HG03095 (cell line): ENCODE data around the gene EPYC.
A peak's percentile ranks its signal among the peaks of the same experiment; 100 is the strongest.

Source experiments
- ATAC-seq: cut with Tn5 transposase; IDR thresholded peaks from one replicate; pipeline ENCODE4 v1.9.1; 2021; ENCODE audit warnings: moderate library complexity; ENCODE audit not compliant: unreplicated experiment

The EPYC gene

DNA sequence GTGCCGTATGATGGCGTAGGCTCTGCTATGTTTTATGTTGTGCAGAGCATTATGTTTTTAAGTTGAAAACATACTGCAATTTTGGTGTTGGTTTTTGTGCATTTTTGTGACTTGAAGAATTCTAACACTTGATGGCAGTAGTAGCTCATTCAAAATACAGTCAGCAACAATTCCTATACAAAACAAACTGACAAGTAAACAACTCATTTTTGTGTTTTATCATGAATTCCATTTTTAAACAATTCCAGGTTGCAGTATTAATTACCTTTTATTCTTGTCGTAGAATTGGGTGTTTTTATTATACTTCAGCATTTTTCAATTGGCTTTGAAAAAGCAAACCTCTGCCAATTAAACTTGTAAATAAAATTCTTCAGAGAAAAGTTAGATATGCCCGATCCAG, 45.7 kb downstream of the EPYC start:
- ATAC-seq = no peak

DNA sequence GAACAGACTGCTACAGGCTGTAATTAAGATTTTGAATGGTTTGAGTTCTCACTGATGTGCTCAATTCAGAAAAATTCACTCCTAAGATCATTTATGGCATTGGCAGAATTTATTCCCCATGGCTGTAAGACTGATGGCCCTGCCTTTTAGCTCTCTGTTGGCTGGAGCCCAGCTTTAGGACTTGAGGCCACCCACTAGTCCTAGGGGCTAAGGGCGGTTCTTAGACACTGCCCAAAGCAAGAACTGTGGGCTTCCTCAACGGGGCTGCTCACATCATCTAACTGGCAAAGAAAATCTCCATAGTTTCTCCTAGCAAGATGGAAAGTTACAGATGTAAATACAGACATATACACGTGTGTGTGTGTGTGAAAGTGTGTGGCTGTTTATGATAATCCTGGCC, 46.4 kb downstream of the EPYC start:
- ATAC-seq = no peak

DNA sequence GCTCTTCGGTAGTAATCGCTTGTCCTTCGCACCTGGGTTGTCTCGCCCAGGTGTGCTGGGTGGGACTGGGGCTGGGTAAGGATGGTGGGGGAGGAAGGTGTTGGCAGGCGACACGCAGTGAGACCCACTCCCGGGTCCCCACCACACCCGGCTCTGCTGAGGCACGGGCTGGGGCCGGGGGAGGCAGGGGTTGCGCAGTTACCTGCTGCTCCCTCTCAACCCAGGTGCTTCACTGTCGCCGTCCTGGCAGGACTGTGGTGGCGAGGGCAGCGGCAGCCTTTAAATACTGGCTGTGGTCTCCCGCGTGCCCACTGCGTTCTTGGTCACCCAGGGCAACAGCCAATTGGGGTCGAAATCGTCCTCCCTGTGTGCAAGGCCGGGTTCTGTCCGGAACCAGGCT, 49.9 kb downstream of the EPYC start, which contains the start of gene CCER1:
CCER1 (minus strand) TSS at position 256 of the 400 bp plus-strand sequence. CDS start 434 bp downstream, outside the sequence.
- ATAC-seq = no peak

DNA sequence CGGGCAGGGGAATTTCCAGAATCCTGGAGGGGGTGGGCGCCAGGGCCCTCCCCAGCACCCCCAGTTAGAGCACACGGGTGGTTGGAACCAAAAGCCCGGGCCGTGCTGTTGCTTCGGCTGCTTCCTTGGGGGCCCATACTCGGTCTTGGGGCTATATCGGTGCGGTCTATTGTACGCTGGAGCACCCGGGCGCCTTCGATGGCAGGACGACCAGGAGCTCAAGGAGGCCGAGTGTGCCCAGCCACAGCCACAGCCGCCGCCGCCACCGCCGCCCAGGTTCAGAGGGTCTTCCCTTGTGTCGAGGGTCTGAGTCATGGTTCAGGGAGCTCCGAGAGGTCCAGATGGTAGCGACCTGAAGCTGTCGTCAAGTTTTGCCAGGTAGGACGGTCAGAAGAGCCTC, 50.3 kb downstream of the EPYC start:
- no peak for ATAC-seq

DNA sequence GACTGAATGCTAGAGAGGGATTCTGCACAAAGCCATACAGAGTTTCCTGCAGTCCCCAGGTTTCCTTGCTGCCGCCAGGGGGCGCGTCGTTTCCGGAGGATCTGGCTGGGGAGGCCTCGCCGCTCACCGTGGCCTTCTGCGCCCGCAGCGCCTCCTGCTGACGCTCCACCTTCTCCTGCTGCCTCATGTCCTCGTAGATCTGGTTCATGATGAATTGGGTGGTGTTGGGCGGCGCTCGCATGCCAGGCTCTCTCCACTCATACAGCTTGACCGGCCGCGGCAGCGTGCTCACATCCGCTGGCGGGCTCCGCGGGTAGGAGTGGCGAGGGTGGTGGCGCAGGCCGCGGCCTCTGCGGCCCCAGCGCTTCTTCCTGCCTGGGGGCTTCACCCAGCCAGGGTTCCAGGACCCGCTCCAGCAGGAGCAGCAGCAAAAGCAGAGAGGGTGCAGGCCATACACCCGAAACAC, 50.8 kb downstream of the EPYC start:
- no peak for ATAC-seq

DNA sequence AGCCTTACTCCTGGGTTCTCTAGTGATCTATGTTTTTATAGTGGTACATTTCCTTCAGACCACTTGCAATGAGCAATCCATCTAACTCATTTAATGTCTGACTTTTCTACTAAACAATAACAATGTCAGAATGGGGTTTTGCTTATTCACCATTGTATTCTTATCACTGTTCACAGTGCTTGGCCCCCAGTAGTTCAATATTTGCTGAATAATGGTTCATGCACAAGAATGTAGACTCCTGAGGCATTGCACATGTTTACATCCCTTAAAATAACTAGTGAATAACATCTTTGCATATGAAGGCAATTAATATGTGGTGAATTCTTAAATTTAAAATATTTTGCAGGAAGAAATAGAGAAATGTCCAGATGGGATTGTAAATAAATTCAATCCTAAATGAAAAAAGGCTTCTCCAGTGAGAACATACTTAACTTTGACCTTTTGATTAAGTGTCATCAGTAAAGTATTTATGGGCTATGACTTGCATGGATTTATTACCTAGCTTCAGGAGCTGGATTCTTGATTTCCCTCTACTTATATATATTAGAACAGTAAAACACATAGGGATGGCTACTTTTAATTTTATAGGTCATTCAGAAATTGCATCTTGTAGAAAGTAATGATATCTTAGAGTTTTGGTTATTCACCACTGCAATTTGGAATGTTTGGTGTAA, 53.2 kb downstream of the EPYC start:
- no peak for ATAC-seq

DNA sequence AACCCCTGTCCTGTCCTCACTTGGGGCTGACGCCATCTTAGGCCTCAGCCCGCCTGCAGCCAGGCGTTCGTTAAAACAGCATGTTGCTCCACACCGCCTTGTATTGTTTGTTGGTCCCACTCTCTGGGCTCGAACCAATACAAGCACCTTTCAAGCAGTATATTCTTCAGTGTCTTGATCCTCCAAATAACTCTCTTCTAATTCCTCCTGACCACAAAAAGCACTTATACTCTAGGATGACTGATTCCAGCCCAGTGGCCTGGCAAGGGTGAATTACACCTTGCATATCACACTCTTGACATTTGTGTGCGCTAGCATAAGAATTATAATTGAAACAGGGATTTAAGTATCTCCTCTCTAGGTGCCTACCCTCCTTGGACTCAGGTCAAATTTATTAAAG, 56.9 kb downstream of the EPYC start:
- ATAC-seq = no peak

DNA sequence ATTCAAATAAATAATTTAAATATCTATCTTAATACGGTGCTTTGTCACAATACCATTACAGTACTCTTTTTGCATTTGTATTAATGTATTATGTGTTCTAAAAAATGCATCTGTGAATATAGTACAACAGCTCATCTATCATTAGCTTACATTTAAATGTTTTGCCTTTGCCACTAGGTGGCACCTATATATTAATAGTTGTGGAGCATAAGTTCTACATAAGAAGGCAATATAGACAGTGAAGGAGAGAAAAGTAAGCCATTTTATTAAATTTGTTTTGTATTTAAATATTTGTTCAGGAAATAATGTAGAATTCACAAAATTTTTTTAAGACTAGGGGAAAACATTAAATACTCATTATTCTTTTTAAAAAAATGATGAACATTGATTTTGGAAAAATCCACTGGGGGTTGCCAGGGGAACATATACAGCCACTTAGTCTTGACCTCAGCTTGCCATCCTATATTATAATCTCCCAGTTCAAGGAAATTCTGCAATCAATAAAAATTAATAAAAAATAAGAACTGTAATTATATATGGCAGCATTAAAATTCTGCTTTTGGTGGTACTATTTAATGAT, 59.6 kb downstream of the EPYC start:
- peak; percentile 71 for ATAC-seq

DNA sequence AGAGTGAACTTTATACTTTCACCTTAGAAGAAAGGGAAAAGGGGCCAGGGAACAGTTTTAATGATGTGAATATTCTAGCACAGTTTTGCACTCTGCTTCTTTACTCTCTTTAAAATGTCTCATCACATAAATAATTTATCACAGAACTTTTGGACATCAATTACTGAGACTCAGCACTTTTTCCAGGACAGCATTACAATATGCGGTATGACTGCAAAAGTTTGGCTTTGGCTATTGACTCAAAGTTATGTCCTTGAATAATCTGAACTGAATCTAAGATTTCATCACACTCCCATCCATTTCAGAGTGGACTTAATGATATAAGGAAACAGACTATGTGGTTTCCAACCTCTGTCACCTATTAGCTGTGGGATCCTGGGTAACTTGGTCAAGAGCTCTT, 61.5 kb downstream of the EPYC start:
- ATAC-seq = no peak

DNA sequence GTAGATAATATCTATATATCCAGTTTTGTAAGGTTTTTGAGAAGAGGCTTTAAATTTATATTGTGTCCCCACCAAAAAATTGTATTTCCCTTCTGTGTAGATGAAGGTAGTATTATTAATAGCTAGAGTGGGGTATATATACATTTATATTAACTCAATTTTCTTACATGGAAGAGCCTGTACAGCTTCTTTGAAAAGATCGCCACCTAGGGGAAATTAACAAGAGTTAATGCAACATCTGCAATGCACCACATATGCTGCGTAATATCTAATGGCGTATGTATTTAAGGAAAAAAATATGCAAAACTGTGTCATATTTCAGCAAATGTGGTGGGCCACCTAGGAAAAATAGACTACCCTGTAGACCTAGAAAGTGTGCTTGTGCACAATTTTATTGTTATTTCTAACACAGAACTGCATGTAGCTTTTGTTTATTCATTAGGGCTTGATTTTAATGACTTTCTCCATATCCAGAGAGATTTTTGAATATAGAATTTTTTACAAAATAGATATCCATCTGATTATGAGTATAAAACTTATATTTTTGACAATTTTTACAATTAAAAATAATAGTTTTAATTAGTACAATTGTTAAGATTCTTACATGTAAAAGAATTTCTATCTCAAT, 63.8 kb downstream of the EPYC start:
- ATAC-seq = peak; percentile 73

DNA sequence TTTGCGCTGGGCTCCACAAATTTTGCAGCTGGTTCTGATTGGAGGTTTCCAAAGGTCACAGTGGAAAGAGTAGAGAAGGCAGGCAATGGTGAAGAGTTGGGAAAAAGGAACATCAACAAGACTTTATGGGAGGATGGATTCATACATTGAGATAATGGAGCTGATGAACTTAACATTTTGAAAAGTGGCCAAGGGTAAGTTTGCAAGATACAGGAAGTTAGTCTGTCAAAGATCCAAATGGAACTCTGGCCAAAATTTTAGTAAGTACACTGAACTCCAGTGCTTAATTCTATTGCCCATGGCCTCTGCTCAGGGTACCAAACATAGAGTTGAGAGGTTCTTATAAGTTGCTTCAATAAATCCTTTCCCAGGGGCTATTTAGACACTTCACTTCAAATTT, 65.4 kb downstream of the EPYC start:
- ATAC-seq = no peak

DNA sequence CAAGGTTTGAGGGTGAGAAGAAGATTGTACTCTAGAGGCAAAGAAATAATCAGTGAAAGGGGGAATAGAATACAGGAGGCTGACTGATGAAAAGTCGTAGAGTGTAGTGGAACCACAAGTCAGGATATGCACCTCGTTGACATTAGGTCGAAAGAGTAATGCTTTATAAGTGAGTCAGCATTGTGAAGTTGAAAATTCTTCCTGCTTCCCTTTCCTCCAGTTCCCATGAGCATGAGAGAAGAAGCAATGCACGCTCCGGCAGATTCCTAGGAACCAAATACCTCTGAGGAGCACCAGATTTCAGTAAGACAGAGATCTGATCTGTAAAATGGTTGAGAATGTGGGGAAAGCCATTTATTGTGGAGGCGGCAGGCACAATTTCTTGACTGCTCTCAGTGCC, 66.3 kb downstream of the EPYC start:
- ATAC-seq = no peak

DNA sequence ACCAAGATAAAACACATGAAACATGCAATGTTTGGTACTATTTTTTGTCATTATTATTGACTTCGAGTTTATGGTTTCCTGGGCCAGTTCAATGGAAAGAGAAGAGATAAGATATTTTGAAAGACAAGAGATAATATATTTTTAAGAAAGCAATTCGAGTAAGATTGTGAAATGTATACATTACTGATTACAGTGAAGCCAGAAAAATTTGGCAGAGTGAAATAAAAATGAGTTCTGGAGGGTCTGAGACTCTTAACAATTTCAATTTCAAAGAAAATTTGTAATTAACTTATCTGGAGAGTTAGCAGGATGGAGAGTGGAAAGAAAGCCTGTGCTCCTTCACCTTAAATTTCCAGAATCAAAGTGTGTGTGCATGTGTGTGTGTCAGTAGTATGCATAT, 67.1 kb downstream of the EPYC start:
- ATAC-seq = no peak

DNA sequence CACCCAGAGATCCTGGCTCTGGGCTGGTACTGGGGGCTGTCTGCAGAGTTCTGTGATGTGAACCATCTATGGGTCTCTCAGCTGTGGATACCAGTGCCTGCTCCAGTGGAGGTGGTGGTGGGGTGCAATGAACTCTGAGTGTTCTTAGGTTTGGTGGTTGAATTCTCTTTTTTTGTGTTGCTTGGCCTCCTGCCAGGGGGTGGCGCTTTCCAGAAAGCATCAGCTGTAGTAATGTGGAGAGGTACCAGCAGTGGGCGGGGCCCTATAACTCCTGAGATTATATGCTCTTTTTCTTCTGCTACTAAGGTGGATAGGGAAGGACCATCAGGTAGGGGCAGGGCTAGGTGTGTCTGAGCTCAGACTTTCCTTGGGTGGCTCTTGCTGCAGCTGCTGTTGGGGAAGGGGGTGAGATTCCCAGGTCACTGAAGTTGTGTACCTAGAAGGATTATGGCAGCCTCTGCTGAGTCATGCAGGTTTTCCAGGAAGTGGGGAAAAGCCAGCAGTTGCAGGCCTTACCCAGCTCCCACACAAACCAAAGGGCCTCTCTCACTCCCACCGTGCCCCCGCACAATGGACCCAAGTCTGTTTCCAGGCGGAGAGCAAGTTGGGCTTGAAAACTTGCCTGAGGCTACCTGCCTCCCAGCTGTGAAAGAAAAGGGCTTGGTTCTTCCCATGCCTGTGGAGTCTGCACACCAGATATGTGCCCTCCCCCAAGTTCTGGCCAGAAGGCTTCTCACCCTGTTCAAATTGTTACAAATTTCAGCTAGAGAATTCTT, 68.4 kb downstream of the EPYC start:
- ATAC-seq = no peak

DNA sequence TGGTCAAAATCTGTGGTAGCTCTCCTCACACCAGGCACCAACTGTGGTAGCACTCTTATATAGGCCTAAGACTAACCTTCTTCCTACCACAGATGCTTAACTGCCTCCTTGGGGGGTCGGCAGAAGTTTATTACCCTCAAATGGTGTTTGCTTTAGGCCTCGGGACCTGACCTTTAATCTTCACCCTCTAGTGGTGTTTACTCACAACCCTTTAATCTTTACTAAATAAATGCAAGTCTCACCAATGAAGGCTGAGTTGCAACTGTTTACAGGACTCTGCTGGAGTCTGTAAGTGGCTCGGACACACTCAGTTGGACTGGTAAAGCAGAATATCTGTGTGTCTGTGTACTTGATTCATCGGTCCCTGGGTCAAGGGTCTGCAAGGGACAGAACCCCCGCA, 79.2 kb downstream of the EPYC start:
- ATAC-seq = no peak

DNA sequence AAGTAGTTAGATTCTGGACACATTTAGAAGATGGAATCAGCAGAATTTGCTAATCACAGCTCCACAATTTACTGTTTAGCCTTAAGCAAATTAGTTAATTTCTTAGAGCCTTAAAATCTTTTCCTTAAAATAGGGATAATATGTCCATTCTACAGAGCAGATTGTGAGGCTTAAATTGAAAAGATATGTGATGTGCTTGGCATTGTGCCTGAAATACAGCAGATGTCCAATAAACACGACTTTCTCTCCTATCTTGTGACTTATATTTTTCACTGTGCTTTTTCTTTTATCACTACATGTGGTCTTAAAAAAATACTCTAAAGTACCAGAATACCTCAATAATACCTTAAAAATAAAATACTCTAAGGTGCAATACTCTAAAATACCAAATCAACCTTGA, 80.4 kb downstream of the EPYC start:
- no peak for ATAC-seq

DNA sequence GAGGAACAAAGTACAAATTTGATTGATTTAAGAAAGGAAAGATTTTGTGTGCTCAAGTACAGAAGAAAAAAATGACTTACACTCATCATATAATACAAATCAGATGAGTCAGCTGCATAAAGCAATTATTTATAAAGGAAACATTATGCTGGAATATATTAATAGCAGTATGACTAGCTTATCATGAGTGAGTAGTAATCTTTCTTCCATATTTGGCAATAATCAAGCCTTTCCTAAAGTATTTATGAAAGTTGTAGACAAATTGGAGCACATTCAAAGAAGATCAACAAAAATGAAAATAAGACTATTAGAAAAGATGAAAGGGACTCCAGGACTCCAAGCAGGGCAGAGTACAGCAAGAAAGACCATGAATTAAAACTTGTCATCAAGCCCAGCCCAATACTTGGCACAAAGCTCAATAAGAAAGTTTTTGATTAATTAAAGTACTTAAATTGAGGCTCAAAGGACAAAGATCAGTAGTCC, 82.6 kb downstream of the EPYC start:
- ATAC-seq = no peak

DNA sequence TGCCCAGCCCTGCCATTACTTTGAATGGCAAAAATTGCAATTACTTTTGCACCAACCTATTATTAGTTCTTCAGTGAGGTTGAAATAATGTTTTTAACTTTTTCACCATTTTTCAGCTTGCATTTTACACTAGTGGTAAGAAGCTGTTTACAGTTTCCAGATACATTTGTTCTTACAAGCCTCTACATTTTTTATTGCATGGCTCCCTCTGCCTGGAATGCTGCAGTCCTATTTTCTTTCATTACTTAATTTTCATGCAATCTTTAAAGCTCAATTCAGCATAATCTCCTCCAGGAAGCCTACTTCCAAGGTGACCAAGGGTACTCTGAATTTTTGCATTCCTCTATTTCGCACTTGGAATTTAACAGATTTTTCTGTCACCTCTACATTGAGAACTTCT, 83.2 kb downstream of the EPYC start:
- ATAC-seq = no peak

DNA sequence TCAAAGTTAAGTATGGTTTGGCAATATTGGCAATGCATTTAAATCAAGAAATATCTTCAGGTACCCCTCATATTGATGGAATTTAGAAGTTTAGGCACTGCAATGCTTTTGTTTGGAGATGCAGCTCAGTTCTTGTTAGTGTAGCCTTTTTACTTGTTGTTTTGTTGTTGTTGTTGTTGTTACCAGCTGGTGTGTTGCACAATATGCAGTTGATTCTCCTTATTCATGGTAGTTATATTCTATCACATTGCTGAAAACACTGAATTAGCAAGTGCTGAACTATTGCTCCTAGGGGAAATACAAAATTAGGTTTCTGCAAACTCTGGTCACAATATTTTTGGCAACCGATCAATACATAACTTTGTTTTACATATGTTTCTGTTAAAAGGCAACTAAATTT, 84.5 kb downstream of the EPYC start:
- ATAC-seq = no peak

DNA sequence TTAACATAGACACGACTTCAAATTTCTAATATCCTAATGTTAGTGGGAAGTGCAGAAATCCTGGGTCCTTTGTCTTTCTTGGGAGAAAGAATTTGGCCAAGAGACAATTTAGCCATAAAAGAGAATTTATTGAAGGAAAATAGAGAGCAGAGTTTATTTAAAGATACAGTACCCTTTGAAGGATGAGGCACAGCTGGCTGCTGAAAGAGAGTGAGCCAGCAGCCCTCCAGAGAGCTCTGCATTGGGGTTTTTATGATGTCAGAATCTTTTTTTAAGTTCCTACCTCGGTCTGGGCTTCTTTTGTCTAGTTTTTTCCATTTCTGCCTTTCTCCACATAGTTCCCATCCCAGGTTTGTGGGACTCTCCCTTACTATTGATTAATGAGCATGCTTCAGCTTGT, 87.3 kb downstream of the EPYC start:
- ATAC-seq = no peak

DNA sequence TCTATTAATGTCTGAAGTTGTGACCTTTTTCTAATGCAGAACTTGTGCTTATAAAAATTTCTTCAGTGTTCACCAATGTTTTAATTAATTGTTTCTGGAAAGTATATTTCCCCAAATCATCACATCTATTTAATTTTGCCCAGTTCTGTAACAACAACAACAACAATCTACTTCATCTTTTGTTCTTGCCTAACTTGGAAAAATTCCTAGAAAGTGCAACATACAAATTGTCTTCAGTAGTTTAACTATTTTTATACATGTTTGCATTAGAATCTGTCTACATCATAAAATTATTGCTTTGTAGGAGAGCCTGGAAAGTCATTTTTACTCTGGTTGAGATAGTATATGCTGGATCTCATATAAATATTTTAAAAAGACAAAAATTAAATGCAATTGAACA, 88.3 kb downstream of the EPYC start:
- no peak for ATAC-seq

DNA sequence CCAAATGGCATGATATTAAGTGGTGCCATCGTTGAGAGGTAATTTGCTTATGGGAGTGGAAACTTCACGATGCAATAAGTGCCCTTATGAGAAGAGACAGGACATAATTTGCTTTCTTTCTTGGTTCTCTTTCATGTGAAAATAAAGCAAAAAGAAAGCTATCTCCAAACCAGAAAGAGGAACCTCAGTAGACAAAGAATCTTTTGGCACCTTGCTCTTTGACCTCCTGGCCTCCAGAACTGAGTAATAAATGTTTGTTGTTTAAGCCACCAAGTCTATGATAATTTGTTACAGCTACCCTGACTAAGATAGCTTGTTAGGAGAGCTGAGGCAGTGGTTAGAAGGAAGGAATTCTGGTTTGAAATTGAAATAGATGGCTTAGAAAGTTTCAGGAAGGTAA, 89.4 kb downstream of the EPYC start:
- no peak for ATAC-seq
